Tibial artery (tissue), 4 donors: ENCODE measurements around the gene SNAPC2.

ENCODE experiments used
- DNase-seq, 2 donors: peaks; one replicate each; pipeline ENCODE4 v3.0.0-alpha.2; 2019
- H3K27ac ChIP-seq, 2 donors: fragments of 200-600 bp; sonication (generic) in 1 of 2; 1 replicate in 1 of 2; 2 replicates in 1 of 2; pipeline ENCODE4 v1.5.1; 2018 to 2019; ENCODE audit warnings: mild to moderate bottlenecking in 1 of 2
- H3K27me3 ChIP-seq, 2 donors: fragments of 200-600 bp; sonication (generic) in 1 of 2; one replicate each; pipeline versions ENCODE4 v1.5.1 to v1.6.0; 2016 to 2019
- H3K36me3 ChIP-seq, 3 donors: fragments of 200-600 bp; sonication (generic) in 2 of 3; one replicate each; pipeline ENCODE4 v1.5.1; 2016 to 2019; ENCODE audit warnings: mild to moderate bottlenecking in 2 of 3
- H3K4me1 ChIP-seq, 4 donors: fragments of 200-600 bp; sonication (generic) in 2 of 4; 1 replicate in 3 of 4; 2 replicates in 1 of 4; pipeline ENCODE4 v1.5.1; 2016 to 2019
- H3K4me3 ChIP-seq, 2 donors: fragments of 200-600 bp; sonication (generic) in 1 of 2; 1 replicate in 1 of 2; 2 replicates in 1 of 2; pipeline ENCODE4 v1.5.1; 2018 to 2019; ENCODE audit warnings: mild to moderate bottlenecking in 2 of 2
- H3K9me3 ChIP-seq, 3 donors: fragments of 200-600 bp; sonication (generic) in 1 of 3; one replicate each; pipeline ENCODE4 v1.5.1; 2016 to 2019
- CTCF ChIP-seq, 2 experiments: fragments of 200-600 bp in 1 of 2; fragments of 450-650 bp in 1 of 2; IDR thresholded peaks; one replicate each; pipeline ENCODE4 v1.5.1; 2017 to 2019; ENCODE audit warnings: antibody characterized with exemption in 2 of 2, mild to moderate bottlenecking in 1 of 2, moderate library complexity in 1 of 2
- intact Hi-C: fragments of 100-400 bp; cut with DNase I; formaldehyde crosslinking; loops from one replicate; pipeline ENCODE4 v1.15.0; 2023; ENCODE audit warnings: low total_unique reads

Gene SNAPC2

DNA sequence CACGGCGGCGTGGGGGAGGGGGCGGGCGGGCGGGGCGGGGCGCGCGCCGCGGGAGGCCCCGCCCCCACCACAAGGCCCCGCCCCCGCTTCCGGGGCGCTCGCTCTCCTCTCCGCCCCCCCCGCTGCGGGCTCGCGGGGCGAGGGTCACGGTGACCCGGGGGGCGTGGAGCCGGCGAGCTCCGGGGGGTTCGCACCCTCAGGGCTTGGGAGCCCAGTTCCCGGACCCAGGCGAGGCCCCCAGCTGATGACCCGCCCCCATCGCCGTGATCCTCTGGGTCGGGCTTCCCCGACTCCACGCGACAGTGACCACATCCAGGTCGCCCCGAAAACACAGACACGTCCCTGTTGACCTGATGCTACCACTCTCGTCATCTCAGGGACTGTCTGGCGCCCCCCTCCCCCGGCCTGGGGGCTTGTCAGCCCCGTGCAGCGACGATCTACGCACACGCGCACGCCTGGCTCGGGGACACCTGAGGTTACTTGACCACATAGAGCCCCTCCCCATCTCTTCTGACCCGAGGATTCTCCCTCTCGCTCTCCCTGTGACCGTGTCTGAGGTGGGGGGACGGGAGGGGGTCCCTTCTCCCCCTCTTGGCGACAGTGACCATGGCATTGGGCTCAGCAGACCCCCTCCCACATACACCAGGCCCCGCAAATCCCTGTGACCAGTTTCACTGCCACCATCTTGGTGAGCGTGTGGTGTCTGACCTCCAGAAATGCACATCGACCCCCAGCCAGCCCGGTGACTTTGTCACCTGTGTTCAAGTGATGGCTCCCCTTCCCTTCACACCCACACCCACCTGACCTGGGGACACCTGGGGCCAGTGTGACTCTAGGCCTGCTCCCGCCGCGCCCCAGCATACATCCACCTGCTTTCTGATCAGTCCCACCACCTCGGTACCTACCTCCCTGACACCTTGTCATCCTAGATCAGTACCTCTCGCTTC lies 15.8 kb upstream of the SNAPC2 start:
- H3K9me3 ChIP-seq = no peaks in the 10 kb centered on the region
- H3K36me3 ChIP-seq = peaks cover 6 to 25% (median 23%) of the 10 kb centered on the region in 3 donors
- H3K27me3 ChIP-seq = peaks cover 0 to 11% of the 10 kb centered on the region in 2 donors
- peak; percentile 42 to 81 for DNase-seq
- no peak for TF ChIP-seq CTCF (IDR thresholded peaks at IDR 0.05)
- peak overlapping the region; percentile 76 to 79 for H3K4me3 ChIP-seq
- H3K27ac ChIP-seq = peak overlapping the region; percentile 68 to 84
- peaks cover 0 to 49% (median 35%) of the 10 kb centered on the region in 4 donors for H3K4me1 ChIP-seq
- intact Hi-C loops = loop anchor here (5.0 kb wide), 1 partner anchor 52 kb away; no protein-coding TSS in a partner anchor

GRCh38 chr19:7905268-7905667 lies 14.9 kb upstream of the SNAPC2 start:
- Histone ChIP-seq H3K27me3 (peaks cover 0 to 3% of the 10 kb centered on the region in 2 donors), H3K4me3 (peak overlapping the region in 1 of 2 donors; percentile 76), H3K4me1 (peaks cover 0 to 49% (median 35%) of the 10 kb centered on the region in 4 donors), H3K36me3 (peaks cover 14 to 34% (median 32%) of the 10 kb centered on the region in 3 donors), H3K27ac (no peak overlapping the region), H3K9me3 (no peaks in the 10 kb centered on the region)
- TF ChIP-seq CTCF (IDR thresholded peaks at IDR 0.05) = no peak
- no peak for DNase-seq
- intact Hi-C loops = no loop called here

DNA sequence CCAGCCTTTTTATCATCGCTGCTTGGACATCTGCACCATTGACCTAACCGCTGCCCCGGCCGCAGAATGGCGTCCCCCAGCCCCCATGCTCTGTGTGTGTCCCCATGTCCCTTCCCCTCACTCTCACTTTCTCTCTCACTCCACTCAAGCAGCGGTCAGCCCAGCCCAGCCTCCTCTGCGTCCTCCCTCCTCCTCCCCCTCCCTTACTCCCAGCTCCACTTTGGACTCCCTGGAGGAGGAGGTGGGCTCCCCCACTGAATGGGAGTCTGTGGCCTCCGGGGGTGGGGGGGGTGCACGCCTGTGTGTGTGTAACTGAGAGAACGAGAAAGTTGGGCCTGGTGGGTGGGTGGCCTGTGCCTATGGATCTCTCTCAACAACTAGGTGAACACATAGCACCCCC lies 14.3 kb upstream of the SNAPC2 start:
- Histone ChIP-seq H3K9me3 (no peaks in the 10 kb centered on the region), H3K36me3 (peaks cover 20 to 40% (median 38%) of the 10 kb centered on the region in 3 donors), H3K4me3 (no peak overlapping the region), H3K4me1 (peaks cover 0 to 49% (median 35%) of the 10 kb centered on the region in 4 donors), H3K27me3 (peaks cover 0 to 4% of the 10 kb centered on the region in 2 donors), H3K27ac (no peak overlapping the region)
- TF ChIP-seq CTCF (IDR thresholded peaks at IDR 0.05) = no peak
- no peak for DNase-seq
- intact Hi-C loops = no loop called here

DNA sequence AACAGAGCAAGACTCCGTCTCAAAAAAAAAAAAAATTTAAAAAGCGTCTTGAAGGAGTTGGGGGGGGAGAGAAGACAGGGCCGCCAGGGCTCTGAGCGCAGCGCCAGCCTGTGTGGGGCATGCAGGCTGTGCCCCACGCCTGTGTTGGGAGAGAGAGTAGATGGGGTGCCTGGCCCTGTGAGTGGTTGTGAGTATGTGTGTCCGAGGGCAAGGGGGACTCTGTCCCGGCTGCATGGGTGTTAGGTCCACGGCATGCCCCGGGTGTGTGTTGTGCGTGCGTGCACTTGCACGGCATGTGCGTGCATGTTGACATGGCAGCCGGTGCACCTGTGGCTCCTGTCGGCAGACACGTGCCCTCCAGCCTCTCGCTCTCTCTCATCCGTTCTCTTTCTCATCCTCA lies 13.0 kb upstream of the SNAPC2 start:
- H3K27me3 ChIP-seq = peaks cover 0 to 8% of the 10 kb centered on the region in 2 donors
- no peak for DNase-seq
- no peaks in the 10 kb centered on the region for H3K9me3 ChIP-seq
- intact Hi-C loops = no loop called here
- H3K4me1 ChIP-seq = peaks cover 0 to 47% (median 35%) of the 10 kb centered on the region in 4 donors
- no peak overlapping the region for H3K27ac ChIP-seq
- peaks cover 33 to 52% (median 51%) of the 10 kb centered on the region in 3 donors for H3K36me3 ChIP-seq
- no peak overlapping the region for H3K4me3 ChIP-seq
- no peak for TF ChIP-seq CTCF (IDR thresholded peaks at IDR 0.05)

DNA sequence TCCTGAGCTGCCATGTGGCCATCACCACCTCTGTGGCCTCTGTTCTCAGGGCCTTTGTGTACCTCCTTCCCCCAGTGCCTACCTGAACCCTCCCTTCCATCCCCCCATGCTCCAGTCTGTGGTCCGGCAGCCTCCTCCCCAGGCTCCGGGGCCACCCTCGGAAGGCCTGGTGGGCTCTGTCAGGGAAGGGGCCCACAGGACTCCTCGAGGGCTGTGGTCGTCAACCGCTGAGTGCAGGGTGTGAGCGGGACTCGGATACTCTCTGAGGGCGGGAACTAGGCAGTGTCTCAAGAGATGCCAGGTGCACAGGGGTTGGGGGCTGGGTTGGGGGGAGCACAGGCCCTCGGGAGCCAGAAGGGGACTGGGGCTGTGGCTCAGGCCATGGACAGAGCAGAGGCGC lies 12.6 kb upstream of the SNAPC2 start:
- peaks cover 0 to 12% of the 10 kb centered on the region in 2 donors for H3K27me3 ChIP-seq
- no peak for TF ChIP-seq CTCF (IDR thresholded peaks at IDR 0.05)
- no peak overlapping the region for H3K4me3 ChIP-seq
- intact Hi-C loops = no loop called here
- peaks cover 0 to 43% (median 33%) of the 10 kb centered on the region in 4 donors for H3K4me1 ChIP-seq
- H3K9me3 ChIP-seq = no peaks in the 10 kb centered on the region
- peaks cover 37 to 57% (median 55%) of the 10 kb centered on the region in 3 donors for H3K36me3 ChIP-seq
- no peak overlapping the region for H3K27ac ChIP-seq
- DNase-seq = no peak
